IMR-90 (cell line): ENCODE measurements around the gene CREB5. TPM values are rescaled to one million over a fixed set of nuclear protein-coding genes. Genes with fewer than 3 reads are reported as not detected.

ENCODE experiments used
- ATAC-seq: fragments of 200-7000 bp; cut with Tn5 transposase; 2 replicates; pipeline ENCODE4 v1.9.1; 2020; ENCODE audit warnings: low read depth, mild to moderate bottlenecking, moderate library complexity
- BruUV-seq: library from RNA; stranded (reverse); fragments of 400-500 nt; replicated peaks from 2 replicates; lab custom pipeline; 2021; lab: Mats Ljungman, UMichigan
- CTCF ChIA-PET: fragments of 300-600 bp; formaldehyde crosslinking; extraction: SDS; loops from one replicate; lab custom pipeline; 2021; ENCODE audit warnings: antibody characterized with exemption; lab: Yijun Ruan, JAX
- POLR2A ChIA-PET: fragments of 300-600 bp; sonication (Branson Sonifier 250); formaldehyde crosslinking; loops from one replicate; lab custom pipeline; 2022; ENCODE audit warnings: antibody characterized with exemption; ENCODE audit not compliant: unreplicated experiment; lab: Charles Lee
- DNase-seq: peaks from one replicate; pipeline ENCODE4 v3.0.0; 2013
- H2AFZ ChIP-seq: replicated peaks from 2 replicates; pipeline ENCODE3; 2013; ENCODE audit warnings: low read length, mild to moderate bottlenecking; ENCODE audit not compliant: poor library complexity
- H2AK5ac ChIP-seq: 2 replicates; pipeline ENCODE4 v1.6.1; 2013; ENCODE audit warnings: low read depth, low read length, inconsistent platforms
- H2AK9ac ChIP-seq: replicated peaks from 2 replicates; pipeline ENCODE3; 2013; ENCODE audit warnings: mild to moderate bottlenecking, low read depth, low read length, moderate library complexity; ENCODE audit not compliant: poor library complexity
- H2BK120ac ChIP-seq: 2 replicates; pipeline ENCODE4 v1.6.1; 2013; ENCODE audit warnings: low read depth, low read length, inconsistent platforms
- H2BK15ac ChIP-seq: 3 replicates; pipeline ENCODE4 v1.6.1; 2013; ENCODE audit warnings: low read depth, low read length, inconsistent platforms
- H2BK20ac ChIP-seq: 2 replicates; pipeline ENCODE4 v1.6.1; 2013; ENCODE audit warnings: low read depth, mild to moderate bottlenecking, inconsistent platforms, low read length, moderate library complexity
- H2BK5ac ChIP-seq: 2 replicates; pipeline ENCODE4 v1.6.1; 2013; ENCODE audit warnings: mild to moderate bottlenecking, low read depth, low read length, inconsistent platforms; ENCODE audit not compliant: poor library complexity, severe bottlenecking
- H3K14ac ChIP-seq: replicated peaks from 2 replicates; pipeline ENCODE4 v1.6.1; 2013; ENCODE audit warnings: low read depth, low read length, inconsistent platforms
- H3K18ac ChIP-seq: 2 replicates; pipeline ENCODE4 v1.6.1; 2013; ENCODE audit warnings: low read depth, low read length, control low read depth
- H3K23ac ChIP-seq: 2 replicates; pipeline ENCODE4 v1.6.1; 2013; ENCODE audit warnings: low read depth, low read length, inconsistent platforms
- H3K27ac ChIP-seq: 2 replicates; pipeline ENCODE4 v1.5.1; 2013; ENCODE audit warnings: mild to moderate bottlenecking, control low read depth, low read length; ENCODE audit not compliant: insufficient read depth
- H3K27me3 ChIP-seq: 2 replicates; pipeline ENCODE4 v1.6.1; 2013; ENCODE audit warnings: low read length; ENCODE audit not compliant: control insufficient read depth, insufficient read depth
- H3K36me3 ChIP-seq: 2 replicates; pipeline ENCODE4 v1.6.1; 2013; ENCODE audit warnings: low read length, mixed read lengths; ENCODE audit not compliant: control insufficient read depth, insufficient read depth
- H3K4ac ChIP-seq: 2 replicates; pipeline ENCODE4 v1.6.1; 2013; ENCODE audit warnings: low read depth, low read length, inconsistent platforms
- H3K4me1 ChIP-seq: 2 replicates; pipeline ENCODE4 v1.6.1; 2013; ENCODE audit warnings: low read length, mixed read lengths; ENCODE audit not compliant: control insufficient read depth, insufficient read depth
- H3K4me2 ChIP-seq: 2 replicates; pipeline ENCODE4 v1.6.1; 2013; ENCODE audit warnings: low read depth, mild to moderate bottlenecking, control low read depth, low read length, moderate library complexity
- H3K4me3 ChIP-seq: 2 replicates; pipeline ENCODE4 v1.5.1; 2013; ENCODE audit warnings: low read depth, mild to moderate bottlenecking, control low read depth, low read length, moderate library complexity; ENCODE audit not compliant: insufficient read depth
- H3K56ac ChIP-seq: 2 replicates; pipeline ENCODE4 v1.6.1; 2013; ENCODE audit warnings: low read length, inconsistent platforms; ENCODE audit not compliant: insufficient read depth; ENCODE audit errors: extremely low read depth
- H3K79me1 ChIP-seq, 2 experiments: 2 replicates each; pipeline ENCODE4 v1.6.1; 2013; ENCODE audit warnings: low read length in 2 of 2, inconsistent platforms in 1 of 2, low read depth in 1 of 2
- H3K9ac ChIP-seq: 2 replicates; pipeline ENCODE4 v1.6.1; 2013; ENCODE audit warnings: low read depth, low read length, control low read depth
- H3K9me1 ChIP-seq: 2 replicates; pipeline ENCODE4 v1.6.1; 2013; ENCODE audit warnings: low read length, inconsistent platforms; ENCODE audit not compliant: insufficient read depth
- H3K9me3 ChIP-seq: 2 replicates; pipeline ENCODE4 v1.6.1; 2013; ENCODE audit warnings: low read length; ENCODE audit not compliant: control insufficient read depth, insufficient read depth
- H4K20me1 ChIP-seq: 2 replicates; pipeline ENCODE4 v1.6.1; 2013; ENCODE audit warnings: low read length, inconsistent platforms; ENCODE audit not compliant: insufficient read depth
- H4K5ac ChIP-seq: 2 replicates; pipeline ENCODE4 v1.6.1; 2013; ENCODE audit warnings: mild to moderate bottlenecking, low read depth, low read length, control low read depth
- H4K8ac ChIP-seq, 2 experiments: 2 replicates each; pipeline ENCODE4 v1.6.1; 2013; ENCODE audit warnings: low read depth in 2 of 2, low read length in 2 of 2, control low read depth in 1 of 2, inconsistent platforms in 1 of 2
- H4K91ac ChIP-seq: 2 replicates; pipeline ENCODE4 v1.6.1; 2013; ENCODE audit warnings: low read depth, low read length, inconsistent platforms; ENCODE audit not compliant: insufficient read depth
- BHLHE40 ChIP-seq: fragments of 150-350 bp; IDR thresholded peaks from 2 replicates; pipeline ENCODE4 v1.6.1; 2016; ENCODE audit warnings: mild to moderate bottlenecking, low read depth, low read length
- CEBPB ChIP-seq: IDR thresholded peaks from 2 replicates; pipeline ENCODE4 v1.6.1; 2012; ENCODE audit warnings: low read depth, low read length, improper control_type of control experiment
- CHD1 ChIP-seq: IDR thresholded peaks from 2 replicates; pipeline ENCODE4 v1.6.1; 2012; ENCODE audit warnings: low read depth, low read length, improper control_type of control experiment
- CTCF ChIP-seq: conservative IDR thresholded peaks from 2 replicates; pipeline ENCODE4 v1.5.1; 2012; ENCODE audit warnings: mild to moderate bottlenecking, low read depth, low read length, improper control_type of control experiment
- FOS ChIP-seq: fragments of 150-350 bp; IDR thresholded peaks from 2 replicates; pipeline ENCODE4 v1.6.1; 2016; ENCODE audit warnings: low read depth, low read length
- MAFK ChIP-seq: IDR thresholded peaks from 2 replicates; pipeline ENCODE4 v1.6.1; 2012; ENCODE audit warnings: low read depth, low read length, improper control_type of control experiment
- MAZ ChIP-seq: IDR thresholded peaks from 2 replicates; pipeline ENCODE4 v1.6.1; 2012; ENCODE audit warnings: low read depth, mild to moderate bottlenecking, low read length, improper control_type of control experiment, moderate library complexity, borderline replicate concordance
- MXI1 ChIP-seq: IDR thresholded peaks from 2 replicates; pipeline ENCODE4 v1.6.1; 2012; ENCODE audit warnings: low read depth, mild to moderate bottlenecking, low read length, moderate library complexity, borderline replicate concordance
- NFE2L2 ChIP-seq: fragments of 150-350 bp; IDR thresholded peaks from 2 replicates; pipeline ENCODE4 v1.6.1; 2016; ENCODE audit warnings: low read depth, mild to moderate bottlenecking, low read length
- POLR2A ChIP-seq: IDR thresholded peaks from 2 replicates; pipeline ENCODE4 v1.6.1; 2012; ENCODE audit warnings: mild to moderate bottlenecking, low read depth, low read length
- RAD21 ChIP-seq: IDR thresholded peaks from 2 replicates; pipeline ENCODE4 v1.6.1; 2012; ENCODE audit warnings: low read length, improper control_type of control experiment
- RCOR1 ChIP-seq: IDR thresholded peaks from 2 replicates; pipeline ENCODE4 v1.6.1; 2012; ENCODE audit warnings: mild to moderate bottlenecking, low read length, improper control_type of control experiment; ENCODE audit not compliant: insufficient replicate concordance
- RFX5 ChIP-seq: IDR thresholded peaks from 2 replicates; pipeline ENCODE4 v1.8.0; 2012; ENCODE audit warnings: low read depth, mild to moderate bottlenecking, low read length, moderate library complexity
- SMC3 ChIP-seq: fragments of 150-350 bp; IDR thresholded peaks from 2 replicates; pipeline ENCODE4 v1.6.1; 2016; ENCODE audit warnings: low read depth, mild to moderate bottlenecking, antibody characterized with exemption, low read length, moderate library complexity
- WGBS, 2 experiments: methylation state at CpG; one replicate each; pipeline versions ENCODE4 v1.1.5 to v1.1.7; 2013; ENCODE audit warnings: missing lambda C conversion rate in 2 of 2; ENCODE audit not compliant: insufficient read length in 1 of 2; ENCODE audit errors: extremely low coverage in 2 of 2; 5-methylcytosine and 5-hydroxymethylcytosine counted together
- dilution Hi-C: fragments of 300-500 bp; cut with HindIII; formaldehyde crosslinking; loops from one replicate; pipeline ENCODE4 v1.14.3; 2018; ENCODE audit warnings: low sequenced_read_pairs; ENCODE audit not compliant: unreplicated experiment
- in situ Hi-C: fragments of 300-500 bp; cut with MboI; formaldehyde crosslinking; loops from 3 replicates; pipeline ENCODE4 v1.14.3; 2019; ENCODE audit warnings: low sequenced_read_pairs, inconsistent platforms, mixed read lengths
- intact Hi-C: fragments of 100-400 bp; cut with micrococcal nuclease; formaldehyde crosslinking; loops from 2 replicates; pipeline ENCODE4 v1.10.0; 2022
- polyA plus RNA-seq, 3 experiments: library from polyadenylated mRNA; depleted of rRNA; stranded (reverse); fragments of >200 nt; gene quantifications; 2 replicates each; pipeline ENCODE4 v1.2.3, GENCODE V29; 2012; ENCODE audit warnings: low replicate concordance in 1 of 3
- total RNA-seq: library from RNA; depleted of rRNA; stranded (reverse); fragments of >200 nt; gene quantifications from 2 replicates; pipeline ENCODE4 v1.2.3, GENCODE V29; 2012

Gene CREB5
- total and polyA plus RNA-seq, 2 of the 4 experiments (the other 2 are of a cell fraction) = 7.3 to 13.1 TPM

GRCh38 chr7:28861825-28862224, 449.5 kb downstream of the CREB5 start:
- POLR2A ChIA-PET = no interaction called here
- H2BK120ac ChIP-seq = no peak overlapping the region
- H2AFZ ChIP-seq = no peak overlapping the region
- H3K4me1 ChIP-seq = peaks cover 2% of the 10 kb centered on the region
- no peaks in the 10 kb centered on the region for H4K20me1 ChIP-seq
- H2BK15ac ChIP-seq = no peak overlapping the region
- TF ChIP-seq BHLHE40 (no peak), NFE2L2 (no peak), RFX5 (no peak), CHD1 (no peak), MXI1 (no peak), POLR2A (no peak), MAFK (no peak), FOS (no peak), CEBPB (no peak), MAZ (no peak), CTCF (no peak), RAD21 (no peak), RCOR1 (no peak), SMC3 (no peak)
- H3K79me1 ChIP-seq = no peaks in the 10 kb centered on the region
- no peaks in the 10 kb centered on the region for H3K9me3 ChIP-seq
- H4K91ac ChIP-seq = no peak overlapping the region
- intact Hi-C loops = no loop called here
- H3K4me3 ChIP-seq = no peak overlapping the region
- H3K9me1 ChIP-seq = no peaks in the 10 kb centered on the region
- H3K36me3 ChIP-seq = no peaks in the 10 kb centered on the region
- peaks cover 2% of the 10 kb centered on the region; the same call in 1 of the 2 replicates for H3K27me3 ChIP-seq
- H3K18ac ChIP-seq = no peak overlapping the region
- H2BK20ac ChIP-seq = no peak overlapping the region
- dilution Hi-C loops = no loop called here
- BruUV-seq = no TSS peak
- H3K56ac ChIP-seq = no peak overlapping the region
- H2AK5ac ChIP-seq = no peak overlapping the region
- no peak overlapping the region for H3K4me2 ChIP-seq
- ATAC-seq (no peak), DNase-seq (no peak)
- in situ Hi-C loops = no loop called here
- no peak overlapping the region for H3K23ac ChIP-seq
- no peak overlapping the region for H3K14ac ChIP-seq
- H3K27ac ChIP-seq = no peak overlapping the region
- H2AK9ac ChIP-seq = no peak overlapping the region
- WGBS, 2 experiments = 88% methylated on average over 4 of the region's 4 CpGs; no CpG with 5 or more reads in 1 of the 2 experiments
- H3K4ac ChIP-seq = no peak overlapping the region
- H3K9ac ChIP-seq = no peak overlapping the region
- CTCF ChIA-PET = interaction anchor here (0.7 kb wide), 1 partner anchor 696 kb away, joined by 3 read pairs; no protein-coding TSS in a partner anchor
- no peak overlapping the region for H4K5ac ChIP-seq
- H4K8ac ChIP-seq = no peak overlapping the region
- H2BK5ac ChIP-seq = no peak overlapping the region
